Measurements from ENCODE around the gene TMEM120B.
"Not testable (repeated sequence)": the region's sequence is repeated elsewhere in the genome, so short reads cannot be mapped to it uniquely, and the experiment has no call there.

TMEM120B gene

GRCh38 chr12:121738340-121738858 lies 25.8 kb downstream of the TMEM120B start:
- no peak for TF ChIP-seq TAF1 (IDR thresholded peaks at IDR 0.05; ENCODE audit: low read depth, low read length)
- no peak for TF ChIP-seq POLR2A (IDR thresholded peaks at IDR 0.05; ENCODE audit: low read depth, low read length)
- no peak for TF ChIP-seq SPI1 (IDR thresholded peaks at IDR 0.05; ENCODE audit: low read depth, low read length)
- no peak for TF ChIP-seq POU2F2 (IDR thresholded peaks at IDR 0.05; ENCODE audit: low read depth, low read length)
- FAIRE-seq (no peak), DNase-seq (ENCODE audit: insufficient read length, low spot score) (no peak)

GRCh38 chr12:121740847-121741246 lies 28.3 kb downstream of the TMEM120B start:
- FAIRE-seq: no peak
- no peak for DNase-seq (ENCODE audit: insufficient read length, low spot score)
- TF ChIP-seq TAF1 (IDR thresholded peaks at IDR 0.05; ENCODE audit: low read depth, low read length) (no peak), SPI1 (IDR thresholded peaks at IDR 0.05; ENCODE audit: low read depth, low read length) (no peak), PAX5 (IDR thresholded peaks at IDR 0.05; ENCODE audit: insufficient read depth, low read length, severe bottlenecking) (no peak), POLR2A (IDR thresholded peaks at IDR 0.05; ENCODE audit: low read depth, low read length) (no peak), POU2F2 (IDR thresholded peaks at IDR 0.05; ENCODE audit: low read depth, low read length) (no peak), POLR2AphosphoS5 (IDR thresholded peaks at IDR 0.05; ENCODE audit: low read depth, low read length) (no peak)

- FAIRE-seq (no peak), DNase-seq (ENCODE audit: insufficient read length, low spot score) (no peak)
- TF ChIP-seq PAX5 (IDR thresholded peaks at IDR 0.05; ENCODE audit: insufficient read depth, low read length, severe bottlenecking) (no peak), POLR2AphosphoS5 (IDR thresholded peaks at IDR 0.05; ENCODE audit: low read depth, low read length) (no peak), TAF1 (IDR thresholded peaks at IDR 0.05; ENCODE audit: low read depth, low read length) (no peak), SPI1 (IDR thresholded peaks at IDR 0.05; ENCODE audit: low read depth, low read length) (no peak), POU2F2 (IDR thresholded peaks at IDR 0.05; ENCODE audit: low read depth, low read length) (no peak)
Observed at GRCh38 chr12:121741743-121742142, 29.2 kb downstream of the TMEM120B start.

- DNase-seq (ENCODE audit: insufficient read length, low spot score); FAIRE-seq: not testable (repeated sequence)
Observed at GRCh38 chr12:121745545-121745944, 33.0 kb downstream of the TMEM120B start.

- TF ChIP-seq POLR2A (IDR thresholded peaks at IDR 0.05; ENCODE audit: low read depth, low read length) (no peak), SPI1 (IDR thresholded peaks at IDR 0.05; ENCODE audit: low read depth, low read length) (no peak), POLR2AphosphoS5 (IDR thresholded peaks at IDR 0.05; ENCODE audit: low read depth, low read length) (no peak), POU2F2 (IDR thresholded peaks at IDR 0.05; ENCODE audit: low read depth, low read length) (no peak), TAF1 (IDR thresholded peaks at IDR 0.05; ENCODE audit: low read depth, low read length) (no peak), PAX5 (IDR thresholded peaks at IDR 0.05; ENCODE audit: insufficient read depth, low read length, severe bottlenecking) (no peak)
- no peak for FAIRE-seq
Observed at GRCh38 chr12:121748218-121748570, 35.6 kb downstream of the TMEM120B start.

GRCh38 chr12:121748571-121749265 lies 36.2 kb downstream of the TMEM120B start:
- FAIRE-seq (peak; percentile 77), DNase-seq (ENCODE audit: insufficient read length, low spot score) (no peak)
- no peak for TF ChIP-seq POLR2AphosphoS5 (IDR thresholded peaks at IDR 0.05; ENCODE audit: low read depth, low read length)
- TF ChIP-seq SPI1 (IDR thresholded peaks at IDR 0.05; ENCODE audit: low read depth, low read length): no peak
- no peak for TF ChIP-seq POU2F2 (IDR thresholded peaks at IDR 0.05; ENCODE audit: low read depth, low read length)
- TF ChIP-seq POLR2A (IDR thresholded peaks at IDR 0.05; ENCODE audit: low read depth, low read length): no peak
- TF ChIP-seq TAF1 (IDR thresholded peaks at IDR 0.05; ENCODE audit: low read depth, low read length): no peak
- TF ChIP-seq PAX5 (IDR thresholded peaks at IDR 0.05; ENCODE audit: insufficient read depth, low read length, severe bottlenecking): no peak

More at GRCh38 chr12:121748218-121748570, 35.6 kb downstream of the TMEM120B start:
- DNase-seq (ENCODE audit: insufficient read length, low spot score): no peak

- DNase-seq (ENCODE audit: insufficient read length, low spot score): no peak
- TF ChIP-seq POU2F2 (IDR thresholded peaks at IDR 0.05; ENCODE audit: low read depth, low read length) (no peak), SPI1 (IDR thresholded peaks at IDR 0.05; ENCODE audit: low read depth, low read length) (no peak), POLR2AphosphoS5 (IDR thresholded peaks at IDR 0.05; ENCODE audit: low read depth, low read length) (no peak), POLR2A (IDR thresholded peaks at IDR 0.05; ENCODE audit: low read depth, low read length) (no peak)
- FAIRE-seq: no peak
Observed at GRCh38 chr12:121749267-121749666, 36.7 kb downstream of the TMEM120B start.

- FAIRE-seq (peak; percentile 55), DNase-seq (ENCODE audit: insufficient read length, low spot score) (no peak)
- TF ChIP-seq POLR2A (IDR thresholded peaks at IDR 0.05; ENCODE audit: low read depth, low read length) (no peak), POLR2AphosphoS5 (IDR thresholded peaks at IDR 0.05; ENCODE audit: low read depth, low read length) (no peak), SPI1 (IDR thresholded peaks at IDR 0.05; ENCODE audit: low read depth, low read length) (no peak), PAX5 (IDR thresholded peaks at IDR 0.05; ENCODE audit: insufficient read depth, low read length, severe bottlenecking) (no peak), POU2F2 (IDR thresholded peaks at IDR 0.05; ENCODE audit: low read depth, low read length) (no peak), TAF1 (IDR thresholded peaks at IDR 0.05; ENCODE audit: low read depth, low read length) (no peak)
Observed at GRCh38 chr12:121750507-121750955, 38.0 kb downstream of the TMEM120B start.

GRCh38 chr12:121751034-121751433 lies 38.5 kb downstream of the TMEM120B start:
- no peak for FAIRE-seq
- no peak for TF ChIP-seq SPI1 (IDR thresholded peaks at IDR 0.05; ENCODE audit: low read depth, low read length)
- TF ChIP-seq PAX5 (IDR thresholded peaks at IDR 0.05; ENCODE audit: insufficient read depth, low read length, severe bottlenecking): no peak
- TF ChIP-seq POLR2A (IDR thresholded peaks at IDR 0.05; ENCODE audit: low read depth, low read length): no peak
- TF ChIP-seq TAF1 (IDR thresholded peaks at IDR 0.05; ENCODE audit: low read depth, low read length): no peak
- TF ChIP-seq POU2F2 (IDR thresholded peaks at IDR 0.05; ENCODE audit: low read depth, low read length): no peak
- TF ChIP-seq POLR2AphosphoS5 (IDR thresholded peaks at IDR 0.05; ENCODE audit: low read depth, low read length): no peak
- no peak for DNase-seq (ENCODE audit: insufficient read length, low spot score)

GRCh38 chr12:121751749-121752351 lies 39.3 kb downstream of the TMEM120B start:
- DNase-seq (ENCODE audit: insufficient read length, low spot score) (no peak), FAIRE-seq (no peak)
- TF ChIP-seq POU2F2 (IDR thresholded peaks at IDR 0.05; ENCODE audit: low read depth, low read length) (no peak), PAX5 (IDR thresholded peaks at IDR 0.05; ENCODE audit: insufficient read depth, low read length, severe bottlenecking) (no peak), TAF1 (IDR thresholded peaks at IDR 0.05; ENCODE audit: low read depth, low read length) (no peak), POLR2AphosphoS5 (IDR thresholded peaks at IDR 0.05; ENCODE audit: low read depth, low read length) (no peak), SPI1 (IDR thresholded peaks at IDR 0.05; ENCODE audit: low read depth, low read length) (no peak), POLR2A (IDR thresholded peaks at IDR 0.05; ENCODE audit: low read depth, low read length) (no peak)
